Body of pancreas (tissue), 4 donors: Measurements from ENCODE around the gene DLG2. TPM values are rescaled to one million over a fixed set of nuclear protein-coding genes. Genes with fewer than 3 reads are reported as not detected.
A peak's percentile ranks its signal among the peaks of the same experiment; 100 is the strongest.

Experiments
- ATAC-seq: fragments of 150-250 bp; one replicate; pipeline ENCODE4 v1.9.1; 2016
- DNase-seq, 4 donors: peaks; one replicate each; pipeline ENCODE4 v3.0.0-alpha.2; 2019
- H3K27ac ChIP-seq, 4 donors: fragments of 200-600 bp; sonication (generic); 1 replicate in 3 of 4; 2 replicates in 1 of 4; pipeline versions ENCODE4 v1.5.1 to v1.6.1; 2016 to 2019; ENCODE audit warnings: mild to moderate bottlenecking in 1 of 4, mixed read lengths in 1 of 4, moderate library complexity in 1 of 4
- H3K27me3 ChIP-seq, 2 donors: fragments of 200-600 bp; sonication (generic); one replicate each; pipeline ENCODE4 v1.6.0; 2016; ENCODE audit warnings: mild to moderate bottlenecking in 1 of 2
- H3K36me3 ChIP-seq, 2 donors: fragments of 200-600 bp; sonication (generic); replicated peaks in 1 of 2; 2 replicates each; pipeline ENCODE4 v1.5.1; 2016; ENCODE audit warnings: low read depth in 2 of 2; ENCODE audit not compliant: insufficient read depth in 1 of 2
- H3K4me1 ChIP-seq: fragments of 200-600 bp; sonication (generic); one replicate; pipeline ENCODE4 v1.6.0; 2016
- H3K4me3 ChIP-seq, 2 donors: fragments of 200-600 bp; sonication (generic); 1 replicate in 1 of 2; 2 replicates in 1 of 2; pipeline ENCODE4 v1.5.1; 2016 to 2019
- H3K9me3 ChIP-seq, 3 donors: fragments of 200-600 bp; sonication (generic); 1 replicate in 2 of 3; 2 replicates in 1 of 3; pipeline ENCODE4 v1.5.1; 2016
- CTCF ChIP-seq, 7 experiments: fragments of 450-650 bp in 4 of 7; fragments of 200-600 bp in 3 of 7; sonication (generic) in 3 of 7; IDR thresholded peaks; one replicate each; pipeline ENCODE4 v1.5.1; 2016 to 2019; ENCODE audit warnings: antibody characterized with exemption in 7 of 7
- POLR2A ChIP-seq, 3 donors: fragments of 450-650 bp; IDR thresholded peaks; one replicate each; pipeline ENCODE4 v1.6.1; 2016; ENCODE audit warnings: antibody characterized with exemption in 3 of 3, mild to moderate bottlenecking in 2 of 3
- WGBS, 2 donors: methylation state at CpG; one replicate each; pipeline ENCODE4 v1.1.5; 2017; 5-methylcytosine and 5-hydroxymethylcytosine counted together
- intact Hi-C: fragments of 100-400 bp; cut with DNase I; formaldehyde crosslinking; loops from one replicate; pipeline ENCODE4 v1.15.1; 2023
- total RNA-seq, 2 donors: library from RNA; depleted of rRNA; stranded (reverse); fragments of >200 nt; gene quantifications; one replicate each; pipeline ENCODE4 v1.1.0, GENCODE V29; 2016

DLG2 gene
- total RNA-seq, 2 donors from 2014 or later, result 6.0 to 13.2 TPM

GRCh38 chr11:83847467-83848034 is 1779.6 kb downstream of the DLG2 start:
- ATAC-seq (no peak), DNase-seq (no peak)
- no peaks in the 10 kb centered on the region for H3K27me3 ChIP-seq
- H3K4me1 ChIP-seq, result peaks cover 8% of the 10 kb centered on the region
- H3K4me3 ChIP-seq, result no peak overlapping the region
- TF ChIP-seq CTCF (IDR thresholded peaks at IDR 0.05), result no peak
- H3K27ac ChIP-seq, result no peak overlapping the region
- WGBS, 2 donors, result 72 to 78% methylated on average over 6 of the region's 6 CpGs
- H3K9me3 ChIP-seq, result no peaks in the 10 kb centered on the region
- no peaks in the 10 kb centered on the region for H3K36me3 ChIP-seq
- intact Hi-C loops, result no loop called here

GRCh38 chr11:83845797-83846196 is 1781.3 kb downstream of the DLG2 start:
- Histone ChIP-seq H3K27me3 (no peaks in the 10 kb centered on the region), H3K4me3 (no peak overlapping the region), H3K36me3 (no peaks in the 10 kb centered on the region), H3K9me3 (no peaks in the 10 kb centered on the region), H3K4me1 (no peaks in the 10 kb centered on the region), H3K27ac (no peak overlapping the region)
- TF ChIP-seq CTCF (IDR thresholded peaks at IDR 0.05), result no peak
- no peak for TF ChIP-seq POLR2A (IDR thresholded peaks at IDR 0.05)
- ATAC-seq (no peak), DNase-seq (no peak)
- intact Hi-C loops, result no loop called here
- 65 to 83% methylated on average over 1 of the region's 1 CpG for WGBS, 2 donors

- H3K27ac ChIP-seq, result no peak overlapping the region
- H3K4me3 ChIP-seq, result no peak overlapping the region
- WGBS, 2 donors, result 53 to 65% methylated on average over 2 of the region's 2 CpGs
- TF ChIP-seq POLR2A (IDR thresholded peaks at IDR 0.05) (no peak), CTCF (IDR thresholded peaks at IDR 0.05) (no peak)
- no peak for DNase-seq
- no peaks in the 10 kb centered on the region for H3K36me3 ChIP-seq
- no peaks in the 10 kb centered on the region for H3K27me3 ChIP-seq
- H3K4me1 ChIP-seq, result peaks cover 6% of the 10 kb centered on the region
- no peak for ATAC-seq
- no peaks in the 10 kb centered on the region for H3K9me3 ChIP-seq
- intact Hi-C loops, result no loop called here
Measured at GRCh38 chr11:83840326-83840725, 1786.8 kb downstream of the DLG2 start.

- no peak overlapping the region for H3K4me3 ChIP-seq
- no peak overlapping the region for H3K27ac ChIP-seq
- no peaks in the 10 kb centered on the region for H3K9me3 ChIP-seq
- 27 to 34% methylated on average over 9 to 10 of the region's 10 CpGs for WGBS, 2 donors
- ATAC-seq (peak; percentile 88), DNase-seq (peak; percentile 35 to 49 (median 45))
- no peaks in the 10 kb centered on the region for H3K27me3 ChIP-seq
- intact Hi-C loops, result no loop called here
- TF ChIP-seq POLR2A (IDR thresholded peaks at IDR 0.05) (no peak), CTCF (IDR thresholded peaks at IDR 0.05) (peak; percentile 47 to 75 (median 68))
- no peaks in the 10 kb centered on the region for H3K36me3 ChIP-seq
- peaks cover 6% of the 10 kb centered on the region for H3K4me1 ChIP-seq
Measured at GRCh38 chr11:83836883-83837654, 1790.1 kb downstream of the DLG2 start.

- intact Hi-C loops, result no loop called here
- Histone ChIP-seq H3K36me3 (no peaks in the 10 kb centered on the region), H3K4me3 (no peak overlapping the region), H3K27me3 (no peaks in the 10 kb centered on the region), H3K9me3 (no peaks in the 10 kb centered on the region), H3K4me1 (peaks cover 6% of the 10 kb centered on the region), H3K27ac (no peak overlapping the region)
- ATAC-seq (no peak), DNase-seq (no peak)
- TF ChIP-seq POLR2A (IDR thresholded peaks at IDR 0.05) (no peak), CTCF (IDR thresholded peaks at IDR 0.05) (no peak)
Measured at GRCh38 chr11:83836065-83836464, 1791.1 kb downstream of the DLG2 start.
